ENCODE data around the gene SCAF8. TPM values are rescaled to one million over a fixed set of nuclear protein-coding genes. Genes with fewer than 3 reads are reported as not detected.

The SCAF8 gene
- total and polyA plus RNA-seq, 2 of the 8 experiments (the other 6 are each of a cell fraction or from before 2014, with no cell fraction given), result 20.3 to 46.3 TPM

DNA sequence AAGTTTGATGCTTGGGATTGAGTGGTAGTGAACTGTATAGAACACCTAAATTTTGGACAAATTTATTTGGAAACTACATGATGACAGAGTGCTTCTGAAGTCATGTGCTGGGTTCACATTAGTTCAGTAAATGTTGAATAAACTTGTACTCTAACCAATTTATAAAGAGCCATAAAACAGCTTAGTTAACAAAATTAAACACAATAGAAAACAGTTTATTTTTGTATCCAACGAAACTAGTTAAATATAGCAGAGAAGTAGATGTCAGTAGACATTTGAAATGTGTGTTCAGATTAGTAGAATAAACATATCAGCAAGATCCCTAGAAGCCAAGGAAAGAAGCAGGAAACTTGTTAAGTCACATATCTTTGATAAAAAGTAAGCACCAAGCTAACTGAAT is 32.1 kb downstream of the SCAF8 start (continued):
- TF ChIP-seq, protein P1, sequence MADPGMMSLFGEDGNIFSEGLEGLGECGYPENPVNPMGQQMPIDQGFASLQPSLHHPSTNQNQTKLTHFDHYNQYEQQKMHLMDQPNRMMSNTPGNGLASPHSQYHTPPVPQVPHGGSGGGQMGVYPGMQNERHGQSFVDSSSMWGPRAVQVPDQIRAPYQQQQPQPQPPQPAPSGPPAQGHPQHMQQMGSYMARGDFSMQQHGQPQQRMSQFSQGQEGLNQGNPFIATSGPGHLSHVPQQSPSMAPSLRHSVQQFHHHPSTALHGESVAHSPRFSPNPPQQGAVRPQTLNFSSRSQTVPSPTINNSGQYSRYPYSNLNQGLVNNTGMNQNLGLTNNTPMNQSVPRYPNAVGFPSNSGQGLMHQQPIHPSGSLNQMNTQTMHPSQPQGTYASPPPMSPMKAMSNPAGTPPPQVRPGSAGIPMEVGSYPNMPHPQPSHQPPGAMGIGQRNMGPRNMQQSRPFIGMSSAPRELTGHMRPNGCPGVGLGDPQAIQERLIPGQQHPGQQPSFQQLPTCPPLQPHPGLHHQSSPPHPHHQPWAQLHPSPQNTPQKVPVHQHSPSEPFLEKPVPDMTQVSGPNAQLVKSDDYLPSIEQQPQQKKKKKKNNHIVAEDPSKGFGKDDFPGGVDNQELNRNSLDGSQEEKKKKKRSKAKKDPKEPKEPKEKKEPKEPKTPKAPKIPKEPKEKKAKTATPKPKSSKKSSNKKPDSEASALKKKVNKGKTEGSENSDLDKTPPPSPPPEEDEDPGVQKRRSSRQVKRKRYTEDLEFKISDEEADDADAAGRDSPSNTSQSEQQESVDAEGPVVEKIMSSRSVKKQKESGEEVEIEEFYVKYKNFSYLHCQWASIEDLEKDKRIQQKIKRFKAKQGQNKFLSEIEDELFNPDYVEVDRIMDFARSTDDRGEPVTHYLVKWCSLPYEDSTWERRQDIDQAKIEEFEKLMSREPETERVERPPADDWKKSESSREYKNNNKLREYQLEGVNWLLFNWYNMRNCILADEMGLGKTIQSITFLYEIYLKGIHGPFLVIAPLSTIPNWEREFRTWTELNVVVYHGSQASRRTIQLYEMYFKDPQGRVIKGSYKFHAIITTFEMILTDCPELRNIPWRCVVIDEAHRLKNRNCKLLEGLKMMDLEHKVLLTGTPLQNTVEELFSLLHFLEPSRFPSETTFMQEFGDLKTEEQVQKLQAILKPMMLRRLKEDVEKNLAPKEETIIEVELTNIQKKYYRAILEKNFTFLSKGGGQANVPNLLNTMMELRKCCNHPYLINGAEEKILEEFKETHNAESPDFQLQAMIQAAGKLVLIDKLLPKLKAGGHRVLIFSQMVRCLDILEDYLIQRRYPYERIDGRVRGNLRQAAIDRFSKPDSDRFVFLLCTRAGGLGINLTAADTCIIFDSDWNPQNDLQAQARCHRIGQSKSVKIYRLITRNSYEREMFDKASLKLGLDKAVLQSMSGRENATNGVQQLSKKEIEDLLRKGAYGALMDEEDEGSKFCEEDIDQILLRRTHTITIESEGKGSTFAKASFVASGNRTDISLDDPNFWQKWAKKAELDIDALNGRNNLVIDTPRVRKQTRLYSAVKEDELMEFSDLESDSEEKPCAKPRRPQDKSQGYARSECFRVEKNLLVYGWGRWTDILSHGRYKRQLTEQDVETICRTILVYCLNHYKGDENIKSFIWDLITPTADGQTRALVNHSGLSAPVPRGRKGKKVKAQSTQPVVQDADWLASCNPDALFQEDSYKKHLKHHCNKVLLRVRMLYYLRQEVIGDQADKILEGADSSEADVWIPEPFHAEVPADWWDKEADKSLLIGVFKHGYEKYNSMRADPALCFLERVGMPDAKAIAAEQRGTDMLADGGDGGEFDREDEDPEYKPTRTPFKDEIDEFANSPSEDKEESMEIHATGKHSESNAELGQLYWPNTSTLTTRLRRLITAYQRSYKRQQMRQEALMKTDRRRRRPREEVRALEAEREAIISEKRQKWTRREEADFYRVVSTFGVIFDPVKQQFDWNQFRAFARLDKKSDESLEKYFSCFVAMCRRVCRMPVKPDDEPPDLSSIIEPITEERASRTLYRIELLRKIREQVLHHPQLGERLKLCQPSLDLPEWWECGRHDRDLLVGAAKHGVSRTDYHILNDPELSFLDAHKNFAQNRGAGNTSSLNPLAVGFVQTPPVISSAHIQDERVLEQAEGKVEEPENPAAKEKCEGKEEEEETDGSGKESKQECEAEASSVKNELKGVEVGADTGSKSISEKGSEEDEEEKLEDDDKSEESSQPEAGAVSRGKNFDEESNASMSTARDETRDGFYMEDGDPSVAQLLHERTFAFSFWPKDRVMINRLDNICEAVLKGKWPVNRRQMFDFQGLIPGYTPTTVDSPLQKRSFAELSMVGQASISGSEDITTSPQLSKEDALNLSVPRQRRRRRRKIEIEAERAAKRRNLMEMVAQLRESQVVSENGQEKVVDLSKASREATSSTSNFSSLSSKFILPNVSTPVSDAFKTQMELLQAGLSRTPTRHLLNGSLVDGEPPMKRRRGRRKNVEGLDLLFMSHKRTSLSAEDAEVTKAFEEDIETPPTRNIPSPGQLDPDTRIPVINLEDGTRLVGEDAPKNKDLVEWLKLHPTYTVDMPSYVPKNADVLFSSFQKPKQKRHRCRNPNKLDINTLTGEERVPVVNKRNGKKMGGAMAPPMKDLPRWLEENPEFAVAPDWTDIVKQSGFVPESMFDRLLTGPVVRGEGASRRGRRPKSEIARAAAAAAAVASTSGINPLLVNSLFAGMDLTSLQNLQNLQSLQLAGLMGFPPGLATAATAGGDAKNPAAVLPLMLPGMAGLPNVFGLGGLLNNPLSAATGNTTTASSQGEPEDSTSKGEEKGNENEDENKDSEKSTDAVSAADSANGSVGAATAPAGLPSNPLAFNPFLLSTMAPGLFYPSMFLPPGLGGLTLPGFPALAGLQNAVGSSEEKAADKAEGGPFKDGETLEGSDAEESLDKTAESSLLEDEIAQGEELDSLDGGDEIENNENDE (IDR thresholded peaks at IDR 0.05; ENCODE audit: insufficient replicate concordance, low read length), result no peak
- TF ChIP-seq CHD1 (IDR thresholded peaks at IDR 0.05; ENCODE audit: low read depth, low read length) (no peak), GTF2F1 (IDR thresholded peaks at IDR 0.05; ENCODE audit: borderline replicate concordance, low read depth, low read length) (no peak), HDAC6 (IDR thresholded peaks at IDR 0.05; ENCODE audit: low read depth, low read length) (no peak), JUN (IDR thresholded peaks at IDR 0.05; ENCODE audit: low read depth, low read length) (no peak), SIX5 (IDR thresholded peaks at IDR 0.05; ENCODE audit: low read depth, low read length) (no peak), MAFK (IDR thresholded peaks at IDR 0.05; ENCODE audit: low read depth, low read length) (no peak), CEBPB (IDR thresholded peaks at IDR 0.05; ENCODE audit: low read depth, low read length) (no peak)
- TF ChIP-seq, protein P2, sequence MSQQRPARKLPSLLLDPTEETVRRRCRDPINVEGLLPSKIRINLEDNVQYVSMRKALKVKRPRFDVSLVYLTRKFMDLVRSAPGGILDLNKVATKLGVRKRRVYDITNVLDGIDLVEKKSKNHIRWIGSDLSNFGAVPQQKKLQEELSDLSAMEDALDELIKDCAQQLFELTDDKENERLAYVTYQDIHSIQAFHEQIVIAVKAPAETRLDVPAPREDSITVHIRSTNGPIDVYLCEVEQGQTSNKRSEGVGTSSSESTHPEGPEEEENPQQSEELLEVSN (IDR thresholded peaks at IDR 0.05), result no peak
